Natural killer cell (primary cell): ENCODE data around the gene STXBP1. TPM values are rescaled to one million over a fixed set of nuclear protein-coding genes. Genes with fewer than 3 reads are reported as not detected.

ENCODE experiments used
- ATAC-seq, 3 donors: fragments of 150-1000 bp in 2 of 3; fragments of 200-7000 bp in 1 of 3; cut with Tn5 transposase; 1 replicate in 1 of 3; 2 replicates in 2 of 3; pipeline ENCODE4 v1.10.0; 2021; ENCODE audit warnings: mild to moderate bottlenecking in 2 of 3, moderate library complexity in 2 of 3
- DNase-seq, 2 donors: peaks; one replicate each; pipeline versions ENCODE4 v3.0.0 to v3.0.0-alpha.2; 2013 to 2021; ENCODE audit warnings: mixed read lengths in 1 of 2
- H3K27ac ChIP-seq: one replicate; pipeline ENCODE4 v1.5.1; 2013; ENCODE audit warnings: mild to moderate bottlenecking, low read length
- H3K27me3 ChIP-seq: one replicate; pipeline ENCODE4 v1.6.1; 2013; ENCODE audit warnings: low read length; ENCODE audit not compliant: control insufficient read depth, insufficient read depth
- H3K36me3 ChIP-seq: one replicate; pipeline ENCODE4 v1.6.1; 2013; ENCODE audit warnings: low read length; ENCODE audit not compliant: control insufficient read depth, insufficient read depth
- H3K4me1 ChIP-seq: one replicate; pipeline ENCODE4 v1.6.1; 2013; ENCODE audit warnings: low read length; ENCODE audit not compliant: control insufficient read depth, insufficient read depth
- H3K4me3 ChIP-seq: one replicate; pipeline ENCODE4 v1.5.1; 2013; ENCODE audit warnings: low read length
- H3K9me3 ChIP-seq: one replicate; pipeline ENCODE4 v1.6.1; 2013; ENCODE audit warnings: low read length; ENCODE audit not compliant: control insufficient read depth, insufficient read depth
- H3K27ac Mint-ChIP-seq, 2 donors: one replicate each; pipeline ENCODE4 v1.8.0; 2022; ENCODE audit warnings: mild to moderate bottlenecking in 2 of 2, mixed read lengths in 2 of 2, moderate library complexity in 1 of 2
- H3K27me3 Mint-ChIP-seq, 2 donors: one replicate each; pipeline ENCODE4 v1.8.0; 2022; ENCODE audit warnings: low read depth in 2 of 2, mixed read lengths in 2 of 2
- H3K36me3 Mint-ChIP-seq: one replicate; pipeline ENCODE4 v1.8.0; 2022; ENCODE audit warnings: mixed read lengths
- H3K4me1 Mint-ChIP-seq, 2 donors: one replicate each; pipeline ENCODE4 v1.8.0; 2022; ENCODE audit warnings: mixed read lengths in 2 of 2
- H3K4me3 Mint-ChIP-seq: one replicate; pipeline ENCODE4 v1.8.0; 2022; ENCODE audit warnings: mild to moderate bottlenecking, moderate library complexity, mixed read lengths
- H3K9me3 Mint-ChIP-seq, 2 donors: one replicate each; pipeline ENCODE4 v1.8.0; 2022; ENCODE audit warnings: mixed read lengths in 2 of 2
- WGBS: methylation state at CpG from one replicate; pipeline ENCODE4 v1.1.7; 2013; ENCODE audit warnings: missing lambda C conversion rate; ENCODE audit not compliant: insufficient coverage; 5-methylcytosine and 5-hydroxymethylcytosine counted together
- intact Hi-C: fragments of 100-400 bp; cut with micrococcal nuclease; formaldehyde crosslinking; loops from one replicate; pipeline ENCODE4 v1.14.2; 2022
- total RNA-seq, 4 donors: library from RNA; stranded (reverse); fragments of 120-200 nt in 1 of 4; gene quantifications; one replicate each; pipeline versions ENCODE4 v1.2.3 to v1.2.4, GENCODE V29; 2013 to 2022
- TF ChIP-seq, protein P1 (sequence below): fragments of 200-600 bp; IDR thresholded peaks from one replicate; pipeline ENCODE4 v1.8.0; 2022; ENCODE audit warnings: antibody characterized with exemption

The STXBP1 gene
- total RNA-seq, 3 donors from 2014 or later (not counting 1 experiment from before 2014, with no cell fraction given), result 0.97 to 1.8 (median 1.6) TPM

DNA sequence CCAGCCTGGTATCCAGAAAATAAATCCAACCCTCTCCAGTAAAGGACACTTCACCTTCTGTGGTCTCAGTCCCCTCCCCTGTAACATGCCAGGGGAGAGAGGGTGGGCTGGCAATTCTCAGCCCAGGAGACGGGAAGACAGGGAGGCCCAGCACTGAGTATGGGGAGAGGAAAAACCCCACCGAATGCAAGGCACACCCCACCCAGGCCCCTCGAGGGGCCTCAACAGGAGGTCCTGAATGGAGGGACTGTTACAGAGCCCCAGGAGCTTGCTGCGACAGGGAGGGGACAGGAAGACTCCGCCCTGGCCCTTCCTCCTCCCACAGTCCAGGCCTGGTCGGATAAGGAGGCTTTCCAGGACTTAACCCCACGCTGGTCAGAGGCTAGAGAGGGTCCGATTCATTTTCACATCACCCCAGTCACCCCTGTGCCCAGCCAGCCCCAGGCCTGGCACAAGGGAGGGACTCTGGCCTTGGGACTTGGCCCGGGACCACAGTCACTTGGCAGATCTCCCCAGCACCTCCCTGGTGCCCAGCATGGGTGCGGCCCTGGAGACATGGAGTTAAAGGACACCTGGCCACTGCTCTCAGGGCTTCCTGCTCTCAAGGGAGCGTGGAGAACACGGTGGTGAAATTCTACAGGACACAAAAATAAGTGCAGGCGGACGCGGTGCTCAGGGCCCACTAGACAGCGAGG, 44.9 kb upstream of the STXBP1 start:
- intact Hi-C loops, result no loop called here
- Mint-ChIP-seq H3K27ac (peak overlapping the region; percentile 28 to 41), H3K36me3 (no peaks in the 10 kb centered on the region), H3K4me1 (peaks cover 12 to 25% of the 10 kb centered on the region in 2 donors), H3K9me3 (no peaks in the 10 kb centered on the region), H3K4me3 (peak overlapping the region; percentile 63), H3K27me3 (peaks cover 0 to 3% of the 10 kb centered on the region in 2 donors)
- no peak overlapping the region for H3K4me3 ChIP-seq
- H3K9me3 ChIP-seq, result no peaks in the 10 kb centered on the region
- no peak overlapping the region for H3K27ac ChIP-seq
- no peaks in the 10 kb centered on the region for H3K27me3 ChIP-seq
- TF ChIP-seq, protein P1, sequence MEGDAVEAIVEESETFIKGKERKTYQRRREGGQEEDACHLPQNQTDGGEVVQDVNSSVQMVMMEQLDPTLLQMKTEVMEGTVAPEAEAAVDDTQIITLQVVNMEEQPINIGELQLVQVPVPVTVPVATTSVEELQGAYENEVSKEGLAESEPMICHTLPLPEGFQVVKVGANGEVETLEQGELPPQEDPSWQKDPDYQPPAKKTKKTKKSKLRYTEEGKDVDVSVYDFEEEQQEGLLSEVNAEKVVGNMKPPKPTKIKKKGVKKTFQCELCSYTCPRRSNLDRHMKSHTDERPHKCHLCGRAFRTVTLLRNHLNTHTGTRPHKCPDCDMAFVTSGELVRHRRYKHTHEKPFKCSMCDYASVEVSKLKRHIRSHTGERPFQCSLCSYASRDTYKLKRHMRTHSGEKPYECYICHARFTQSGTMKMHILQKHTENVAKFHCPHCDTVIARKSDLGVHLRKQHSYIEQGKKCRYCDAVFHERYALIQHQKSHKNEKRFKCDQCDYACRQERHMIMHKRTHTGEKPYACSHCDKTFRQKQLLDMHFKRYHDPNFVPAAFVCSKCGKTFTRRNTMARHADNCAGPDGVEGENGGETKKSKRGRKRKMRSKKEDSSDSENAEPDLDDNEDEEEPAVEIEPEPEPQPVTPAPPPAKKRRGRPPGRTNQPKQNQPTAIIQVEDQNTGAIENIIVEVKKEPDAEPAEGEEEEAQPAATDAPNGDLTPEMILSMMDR, result no peak
- WGBS, result 74% methylated on average over 15 of the region's 16 CpGs
- H3K36me3 ChIP-seq, result no peaks in the 10 kb centered on the region
- ATAC-seq (no peak), DNase-seq (no peak)
- peaks cover 30% of the 10 kb centered on the region for H3K4me1 ChIP-seq

DNA sequence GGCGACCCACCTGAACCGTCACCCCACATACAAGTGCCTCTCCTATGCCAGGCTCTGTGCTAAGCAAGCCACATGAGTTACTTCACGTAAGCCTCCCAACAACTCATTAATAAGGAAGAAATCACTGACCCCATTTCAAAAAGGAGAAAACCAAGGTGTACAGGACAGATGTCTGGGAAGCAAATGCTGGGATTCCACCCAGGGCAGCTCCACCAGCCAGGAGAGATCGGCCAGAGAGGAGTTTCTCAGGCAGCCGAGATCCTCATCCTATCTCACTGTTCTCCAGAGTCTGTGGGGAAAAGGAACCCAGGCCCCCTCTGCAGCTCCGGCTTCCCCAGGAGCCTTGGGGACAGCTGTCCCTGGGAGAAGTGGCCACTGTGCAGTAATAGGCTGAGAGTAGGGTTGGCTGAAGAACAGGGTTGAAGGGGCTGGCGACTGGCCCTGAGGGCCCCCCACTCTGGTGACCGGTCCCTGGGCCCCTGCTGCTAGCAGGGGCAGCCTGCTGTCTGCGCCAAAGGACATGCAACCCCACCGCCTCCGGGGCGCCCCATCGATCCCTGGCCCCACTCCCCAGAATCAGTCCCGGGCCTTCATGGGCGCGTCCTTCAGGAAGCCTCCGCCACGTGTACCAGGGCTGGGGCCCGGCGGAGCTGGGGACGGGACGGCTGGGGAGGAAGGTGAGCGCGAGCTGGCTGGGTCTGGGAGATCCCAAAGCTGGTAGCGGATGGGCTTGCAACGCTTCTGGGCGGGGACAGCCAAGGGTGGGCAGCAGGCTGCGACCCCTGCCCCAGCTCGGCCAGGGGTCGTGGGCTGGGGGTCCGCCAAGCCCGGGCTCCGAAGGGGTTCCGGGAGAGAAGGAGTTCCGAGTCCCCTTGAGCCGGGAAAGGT, 44.1 kb upstream of the STXBP1 start:
- peak overlapping the region; percentile 29 for H3K4me3 ChIP-seq
- H3K27ac ChIP-seq, result no peak overlapping the region
- peak overlapping the region; percentile 63 for H3K4me3 Mint-ChIP-seq
- TF ChIP-seq, protein P1, result no peak
- H3K9me3 Mint-ChIP-seq, result no peaks in the 10 kb centered on the region
- peak in 1 of 2 donors; percentile 45 for DNase-seq
- H3K27me3 Mint-ChIP-seq, result peaks cover 0 to under 1% of the 10 kb centered on the region in 2 donors
- H3K27ac Mint-ChIP-seq, result peak overlapping the region; percentile 28 to 41
- H3K9me3 ChIP-seq, result no peaks in the 10 kb centered on the region
- intact Hi-C loops, result no loop called here
- WGBS, result 27% methylated on average over 36 of the region's 36 CpGs
- H3K4me1 Mint-ChIP-seq, result peaks cover 12 to 25% of the 10 kb centered on the region in 2 donors
- H3K27me3 ChIP-seq, result no peaks in the 10 kb centered on the region
- no peak for ATAC-seq
- H3K36me3 Mint-ChIP-seq, result no peaks in the 10 kb centered on the region
- H3K36me3 ChIP-seq, result no peaks in the 10 kb centered on the region
- H3K4me1 ChIP-seq, result peaks cover 30% of the 10 kb centered on the region

DNA sequence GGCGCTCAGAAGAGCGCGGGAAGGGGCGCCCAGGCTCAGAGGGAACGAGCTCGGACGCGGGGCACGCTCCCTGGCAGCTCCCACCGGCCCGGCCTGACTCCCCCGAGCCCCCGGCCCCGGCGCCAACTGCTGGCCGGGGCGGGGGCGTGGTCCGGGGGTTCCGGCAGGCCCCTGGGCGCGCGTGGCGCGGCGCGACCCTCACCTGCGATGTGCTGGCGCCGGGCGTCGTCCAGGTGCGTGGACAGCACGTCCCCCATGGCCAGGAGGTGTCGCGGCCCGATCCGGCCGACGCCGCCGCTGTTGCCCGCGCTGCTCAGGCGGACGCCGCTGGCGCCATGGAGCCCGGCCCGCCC, 43.5 kb upstream of the STXBP1 start:
- H3K4me3 ChIP-seq, result peak overlapping the region; percentile 29
- intact Hi-C loops, result no loop called here
- peaks cover 30% of the 10 kb centered on the region for H3K4me1 ChIP-seq
- H3K36me3 ChIP-seq, result no peaks in the 10 kb centered on the region
- H3K4me3 Mint-ChIP-seq, result no peak overlapping the region
- DNase-seq, result peak in 1 of 2 donors; percentile 25
- H3K9me3 ChIP-seq, result no peaks in the 10 kb centered on the region
- H3K27ac Mint-ChIP-seq, result no peak overlapping the region
- no peaks in the 10 kb centered on the region for H3K36me3 Mint-ChIP-seq
- H3K27me3 ChIP-seq, result no peaks in the 10 kb centered on the region
- peak in 1 of 3 donors; percentile 43 for ATAC-seq
- H3K4me1 Mint-ChIP-seq, result peaks cover 12 to 25% of the 10 kb centered on the region in 2 donors
- no peaks in the 10 kb centered on the region for H3K9me3 Mint-ChIP-seq
- H3K27me3 Mint-ChIP-seq, result no peaks in the 10 kb centered on the region
- WGBS, result 2% methylated on average over 50 of the region's 50 CpGs
- H3K27ac ChIP-seq, result no peak overlapping the region
- TF ChIP-seq, protein P1, result no peak
